PFSK-1 (cell line): ENCODE measurements around the gene ZNF618.

ENCODE experiments used
- FOXP2 ChIP-seq: optimal IDR thresholded peaks from 2 replicates; pipeline ENCODE3; 2011; ENCODE audit warnings: borderline replicate concordance, control low read depth, inconsistent platforms; ENCODE audit not compliant: insufficient read depth; ENCODE audit errors: extremely low read length, extremely low read depth
- POLR2AphosphoS5 ChIP-seq: IDR thresholded peaks from 2 replicates; pipeline ENCODE4 v1.6.1; 2012; ENCODE audit warnings: low read depth, mild to moderate bottlenecking, control low read depth, low read length, moderate library complexity
- REST ChIP-seq, 2 experiments: IDR thresholded peaks; 2 replicates each; pipeline versions ENCODE4 v1.6.1 to v1.8.0; 2011 to 2012; ENCODE audit warnings: low read depth in 2 of 2, low read length in 2 of 2, control low read depth in 1 of 2, inconsistent platforms in 1 of 2, mild to moderate bottlenecking in 1 of 2, moderate library complexity in 1 of 2; ENCODE audit not compliant: insufficient read depth in 1 of 2
- SIN3A ChIP-seq: IDR thresholded peaks from 2 replicates; pipeline ENCODE4 v1.6.1; 2012; ENCODE audit warnings: mild to moderate bottlenecking, low read length, moderate library complexity, borderline replicate concordance; ENCODE audit not compliant: insufficient read depth
- TAF1 ChIP-seq: IDR thresholded peaks from 2 replicates; pipeline ENCODE4 v1.6.1; 2012; ENCODE audit warnings: low read length, control low read depth, borderline replicate concordance; ENCODE audit not compliant: insufficient read depth

- no peak for TF ChIP-seq SIN3A
- no peak for TF ChIP-seq TAF1
- TF ChIP-seq POLR2AphosphoS5: no peak
- TF ChIP-seq REST (IDR thresholded peaks at IDR 0.05; ENCODE audit: insufficient read depth in 1 of 2, low read depth in 2 of 2, low read length in 2 of 2): no peak
- TF ChIP-seq FOXP2: no peak
These were observed 39.8 kb downstream of the ZNF618 start for GRCh38 chr9:113915817-113916434.
